ENCODE results near the gene SPATA20.

DNA sequence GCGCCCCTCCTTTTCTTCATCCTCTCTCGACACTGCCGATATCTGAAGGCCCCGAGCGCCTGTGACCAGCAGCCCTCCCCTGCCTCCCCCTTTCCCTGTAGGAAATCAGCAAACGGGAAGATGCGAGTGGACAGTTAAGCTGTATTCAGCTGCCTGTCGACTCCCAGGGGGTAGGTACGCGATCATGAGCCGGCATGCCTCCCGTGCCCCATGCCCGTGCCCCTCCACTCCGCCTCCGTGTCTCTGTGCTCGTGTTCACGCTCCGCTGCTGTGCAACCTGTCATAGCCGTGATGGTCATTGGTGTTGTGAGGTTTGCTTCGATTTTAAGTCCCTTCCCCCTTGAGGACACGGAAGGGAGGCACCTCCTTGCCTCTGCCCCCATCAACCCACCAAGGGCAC is 47.9 kb downstream of the SPATA20 start:
- TF ChIP-seq, protein P1, sequence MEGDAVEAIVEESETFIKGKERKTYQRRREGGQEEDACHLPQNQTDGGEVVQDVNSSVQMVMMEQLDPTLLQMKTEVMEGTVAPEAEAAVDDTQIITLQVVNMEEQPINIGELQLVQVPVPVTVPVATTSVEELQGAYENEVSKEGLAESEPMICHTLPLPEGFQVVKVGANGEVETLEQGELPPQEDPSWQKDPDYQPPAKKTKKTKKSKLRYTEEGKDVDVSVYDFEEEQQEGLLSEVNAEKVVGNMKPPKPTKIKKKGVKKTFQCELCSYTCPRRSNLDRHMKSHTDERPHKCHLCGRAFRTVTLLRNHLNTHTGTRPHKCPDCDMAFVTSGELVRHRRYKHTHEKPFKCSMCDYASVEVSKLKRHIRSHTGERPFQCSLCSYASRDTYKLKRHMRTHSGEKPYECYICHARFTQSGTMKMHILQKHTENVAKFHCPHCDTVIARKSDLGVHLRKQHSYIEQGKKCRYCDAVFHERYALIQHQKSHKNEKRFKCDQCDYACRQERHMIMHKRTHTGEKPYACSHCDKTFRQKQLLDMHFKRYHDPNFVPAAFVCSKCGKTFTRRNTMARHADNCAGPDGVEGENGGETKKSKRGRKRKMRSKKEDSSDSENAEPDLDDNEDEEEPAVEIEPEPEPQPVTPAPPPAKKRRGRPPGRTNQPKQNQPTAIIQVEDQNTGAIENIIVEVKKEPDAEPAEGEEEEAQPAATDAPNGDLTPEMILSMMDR (conservative IDR thresholded peaks at IDR 0.05; ENCODE audit: low read depth, low read length), result no peak
- no peak for TF ChIP-seq NFE2L2 (IDR thresholded peaks at IDR 0.05; ENCODE audit: low read depth, low read length)
- TF ChIP-seq RAD21 (IDR thresholded peaks at IDR 0.05; ENCODE audit: low read length), result no peak
- TF ChIP-seq, protein P2, sequence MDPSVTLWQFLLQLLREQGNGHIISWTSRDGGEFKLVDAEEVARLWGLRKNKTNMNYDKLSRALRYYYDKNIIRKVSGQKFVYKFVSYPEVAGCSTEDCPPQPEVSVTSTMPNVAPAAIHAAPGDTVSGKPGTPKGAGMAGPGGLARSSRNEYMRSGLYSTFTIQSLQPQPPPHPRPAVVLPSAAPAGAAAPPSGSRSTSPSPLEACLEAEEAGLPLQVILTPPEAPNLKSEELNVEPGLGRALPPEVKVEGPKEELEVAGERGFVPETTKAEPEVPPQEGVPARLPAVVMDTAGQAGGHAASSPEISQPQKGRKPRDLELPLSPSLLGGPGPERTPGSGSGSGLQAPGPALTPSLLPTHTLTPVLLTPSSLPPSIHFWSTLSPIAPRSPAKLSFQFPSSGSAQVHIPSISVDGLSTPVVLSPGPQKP (IDR thresholded peaks at IDR 0.05; ENCODE audit: borderline replicate concordance, low read depth, low read length), result no peak
- no peak for TF ChIP-seq BHLHE40 (IDR thresholded peaks at IDR 0.05; ENCODE audit: low read depth, low read length)
- TF ChIP-seq POLR2A (IDR thresholded peaks at IDR 0.05; ENCODE audit: low read depth, low read length), result no peak
- no peak for TF ChIP-seq CEBPB (IDR thresholded peaks at IDR 0.05; ENCODE audit: low read depth, low read length)
- TF ChIP-seq RCOR1 (IDR thresholded peaks at IDR 0.05; ENCODE audit: insufficient replicate concordance, low read length), result no peak
- TF ChIP-seq, protein P3, sequence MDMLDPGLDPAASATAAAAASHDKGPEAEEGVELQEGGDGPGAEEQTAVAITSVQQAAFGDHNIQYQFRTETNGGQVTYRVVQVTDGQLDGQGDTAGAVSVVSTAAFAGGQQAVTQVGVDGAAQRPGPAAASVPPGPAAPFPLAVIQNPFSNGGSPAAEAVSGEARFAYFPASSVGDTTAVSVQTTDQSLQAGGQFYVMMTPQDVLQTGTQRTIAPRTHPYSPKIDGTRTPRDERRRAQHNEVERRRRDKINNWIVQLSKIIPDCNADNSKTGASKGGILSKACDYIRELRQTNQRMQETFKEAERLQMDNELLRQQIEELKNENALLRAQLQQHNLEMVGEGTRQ (IDR thresholded peaks at IDR 0.05; ENCODE audit: low read depth, low read length), result no peak
- no peak for TF ChIP-seq SMC3 (IDR thresholded peaks at IDR 0.05; ENCODE audit: low read depth, low read length)
- no peak for TF ChIP-seq RFX5 (IDR thresholded peaks at IDR 0.05; ENCODE audit: low read depth, low read length)
